Lower lobe of right lung (tissue), 2 donors: ENCODE data around the gene UGGT2. TPM values are rescaled to one million over a fixed set of nuclear protein-coding genes. Genes with fewer than 3 reads are reported as not detected.
"Not testable (repeated sequence)": the region's sequence is repeated elsewhere in the genome, so short reads cannot be mapped to it uniquely, and the experiment has no call there.

Experiments
- ATAC-seq, 2 donors: fragments of 200-7000 bp; cut with Tn5 transposase; one replicate each; pipeline ENCODE4 v1.9.1; 2020 to 2022; ENCODE audit warnings: mild to moderate bottlenecking in 2 of 2, moderate library complexity in 2 of 2
- DNase-seq: peaks from one replicate; pipeline ENCODE4 v3.0.0-alpha.2; 2020
- H3K27ac ChIP-seq: fragments of 200-600 bp; one replicate; pipeline ENCODE4 v1.8.0; 2022
- H3K27me3 ChIP-seq: fragments of 200-600 bp; one replicate; pipeline ENCODE4 v1.8.0; 2022; ENCODE audit warnings: low read depth
- H3K36me3 ChIP-seq: fragments of 200-600 bp; one replicate; pipeline ENCODE4 v1.8.0; 2022; ENCODE audit warnings: mild to moderate bottlenecking
- H3K4me1 ChIP-seq: fragments of 200-600 bp; one replicate; pipeline ENCODE4 v1.8.0; 2022
- H3K4me3 ChIP-seq: fragments of 200-600 bp; one replicate; pipeline ENCODE4 v1.8.0; 2022; ENCODE audit warnings: mild to moderate bottlenecking
- H3K9me3 ChIP-seq: fragments of 200-600 bp; one replicate; pipeline ENCODE4 v1.8.0; 2022
- intact Hi-C: fragments of 100-400 bp; cut with DNase I; formaldehyde crosslinking; loops from one replicate; pipeline ENCODE4 v1.11.0; 2022
- total RNA-seq: library from RNA; stranded (reverse); fragmentation: NEBNext Ultra II Directional; extraction: Animal tissue kit (Norgen Biotek cat#: 25700); gene quantifications from one replicate; pipeline ENCODE4 v1.2.1, GENCODE V29; 2021
- TF ChIP-seq, protein P1 (sequence below): fragments of 200-600 bp; IDR thresholded peaks from one replicate; pipeline ENCODE4 v1.8.0; 2022; ENCODE audit warnings: antibody characterized with exemption, mild to moderate bottlenecking
- donor health status: DM: no; HTN: yes; CAD: no; lungs with severe emphysema.

Gene UGGT2
- total RNA-seq, 1 donor from 2014 or later = 18.0 TPM

DNA sequence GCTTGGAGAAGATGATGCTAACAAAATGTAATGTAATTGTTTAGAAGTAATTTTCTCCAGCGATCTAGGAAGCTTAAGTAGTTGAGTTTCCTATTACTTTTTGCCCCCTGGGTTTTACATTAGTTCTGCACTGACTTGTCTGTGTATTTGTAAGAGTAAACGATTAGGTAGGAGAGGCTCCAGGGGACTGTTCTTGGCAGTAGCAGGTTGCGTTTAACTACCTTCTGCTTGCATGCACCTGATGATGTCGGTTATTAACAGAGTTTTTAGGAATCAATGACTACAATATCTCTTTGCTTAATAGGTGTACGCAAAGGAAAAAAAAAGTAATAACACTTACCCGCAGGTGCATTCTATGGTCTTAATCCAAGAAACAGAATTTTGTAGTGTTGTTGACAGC lies 18.3 kb upstream of the UGGT2 start:
- no peaks in the 10 kb centered on the region for H3K9me3 ChIP-seq
- ATAC-seq = no peak
- H3K27ac ChIP-seq = no peak overlapping the region
- H3K27me3 ChIP-seq = no peaks in the 10 kb centered on the region
- TF ChIP-seq, protein P1, sequence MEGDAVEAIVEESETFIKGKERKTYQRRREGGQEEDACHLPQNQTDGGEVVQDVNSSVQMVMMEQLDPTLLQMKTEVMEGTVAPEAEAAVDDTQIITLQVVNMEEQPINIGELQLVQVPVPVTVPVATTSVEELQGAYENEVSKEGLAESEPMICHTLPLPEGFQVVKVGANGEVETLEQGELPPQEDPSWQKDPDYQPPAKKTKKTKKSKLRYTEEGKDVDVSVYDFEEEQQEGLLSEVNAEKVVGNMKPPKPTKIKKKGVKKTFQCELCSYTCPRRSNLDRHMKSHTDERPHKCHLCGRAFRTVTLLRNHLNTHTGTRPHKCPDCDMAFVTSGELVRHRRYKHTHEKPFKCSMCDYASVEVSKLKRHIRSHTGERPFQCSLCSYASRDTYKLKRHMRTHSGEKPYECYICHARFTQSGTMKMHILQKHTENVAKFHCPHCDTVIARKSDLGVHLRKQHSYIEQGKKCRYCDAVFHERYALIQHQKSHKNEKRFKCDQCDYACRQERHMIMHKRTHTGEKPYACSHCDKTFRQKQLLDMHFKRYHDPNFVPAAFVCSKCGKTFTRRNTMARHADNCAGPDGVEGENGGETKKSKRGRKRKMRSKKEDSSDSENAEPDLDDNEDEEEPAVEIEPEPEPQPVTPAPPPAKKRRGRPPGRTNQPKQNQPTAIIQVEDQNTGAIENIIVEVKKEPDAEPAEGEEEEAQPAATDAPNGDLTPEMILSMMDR = no peak
- H3K4me1 ChIP-seq = no peaks in the 10 kb centered on the region
- intact Hi-C loops = no loop called here
- H3K4me3 ChIP-seq = no peak overlapping the region
- H3K36me3 ChIP-seq = no peaks in the 10 kb centered on the region
- DNase-seq = no peak

DNA sequence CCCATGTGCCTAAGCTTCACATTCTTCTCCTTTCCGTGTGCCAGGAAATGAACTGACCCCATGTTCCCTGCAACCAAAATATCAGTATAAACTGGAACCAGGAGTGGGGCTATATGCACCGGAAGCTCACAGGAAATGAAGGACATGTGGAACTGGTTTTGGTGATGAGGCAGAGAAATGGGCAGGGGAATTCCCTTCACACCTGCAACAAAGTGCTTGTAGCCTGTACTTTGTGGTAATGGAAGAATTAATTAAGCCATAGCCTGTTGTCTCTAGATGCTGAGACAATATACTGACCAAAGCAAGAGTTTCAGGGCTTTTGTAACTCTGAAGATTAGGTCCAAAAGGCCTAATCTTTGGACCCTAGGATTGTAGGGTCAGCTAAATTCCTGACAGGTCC lies 15.5 kb upstream of the UGGT2 start:
- intact Hi-C loops = no loop called here
- no peak overlapping the region for H3K4me3 ChIP-seq
- ATAC-seq (no peak), DNase-seq (no peak)
- TF ChIP-seq, protein P1 = no peak
- H3K4me1 ChIP-seq = no peaks in the 10 kb centered on the region
- no peaks in the 10 kb centered on the region for H3K36me3 ChIP-seq
- peaks cover under 1% of the 10 kb centered on the region for H3K27me3 ChIP-seq
- H3K27ac ChIP-seq = no peak overlapping the region
- H3K9me3 ChIP-seq = no peaks in the 10 kb centered on the region

DNA sequence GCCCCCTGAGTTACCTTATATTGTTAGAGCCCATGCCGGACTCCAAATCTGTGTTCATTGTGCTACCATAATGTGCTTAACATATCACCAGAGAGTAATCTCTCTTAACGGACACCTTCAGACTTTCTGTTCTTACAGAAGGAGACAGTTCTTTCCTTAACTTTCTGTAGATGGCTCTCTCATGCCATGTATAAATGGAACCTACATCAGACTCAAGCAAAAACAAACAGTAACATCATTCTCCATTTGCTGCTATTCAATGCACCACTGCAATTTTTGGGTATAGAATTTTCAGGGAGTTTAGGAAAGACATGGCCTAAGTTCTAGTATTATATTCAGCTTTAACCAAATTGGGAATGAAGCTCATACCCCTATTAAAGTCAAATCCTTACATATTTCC lies 12.6 kb upstream of the UGGT2 start:
- intact Hi-C loops = no loop called here
- Histone ChIP-seq H3K36me3 (no peaks in the 10 kb centered on the region), H3K27ac (no peak overlapping the region), H3K9me3 (no peaks in the 10 kb centered on the region), H3K4me3 (no peak overlapping the region), H3K4me1 (no peaks in the 10 kb centered on the region), H3K27me3 (peaks cover 9% of the 10 kb centered on the region)
- TF ChIP-seq, protein P1 = no peak
- ATAC-seq = no peak
- DNase-seq = no peak

DNA sequence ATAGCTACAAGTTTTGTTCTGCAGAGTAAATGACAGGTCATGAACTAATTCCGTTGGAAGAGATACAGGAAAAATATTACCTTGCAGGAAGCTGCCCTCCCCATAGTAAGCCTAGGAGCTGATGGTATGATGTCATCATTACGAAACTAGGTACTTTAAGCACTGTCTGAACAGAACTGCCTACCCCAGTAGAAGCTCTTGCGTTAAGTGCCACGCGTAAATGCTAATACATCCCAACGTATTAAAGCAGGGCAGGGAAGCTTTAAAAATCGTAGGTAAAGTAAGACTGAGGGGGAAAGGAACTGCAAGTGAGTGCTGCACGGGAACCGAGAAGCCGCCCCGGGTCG lies 572 bp downstream of the UGGT2 start:
- peak overlapping the region; percentile 81 for H3K4me3 ChIP-seq
- H3K36me3 ChIP-seq = no peaks in the 10 kb centered on the region
- H3K27ac ChIP-seq = peak overlapping the region; percentile 88
- H3K27me3 ChIP-seq = no peaks in the 10 kb centered on the region
- ATAC-seq (peak; percentile 72 to 81), DNase-seq (no peak)
- intact Hi-C loops = no loop called here
- peaks cover 4% of the 10 kb centered on the region for H3K4me1 ChIP-seq
- TF ChIP-seq, protein P1 = no peak
- no peaks in the 10 kb centered on the region for H3K9me3 ChIP-seq

DNA sequence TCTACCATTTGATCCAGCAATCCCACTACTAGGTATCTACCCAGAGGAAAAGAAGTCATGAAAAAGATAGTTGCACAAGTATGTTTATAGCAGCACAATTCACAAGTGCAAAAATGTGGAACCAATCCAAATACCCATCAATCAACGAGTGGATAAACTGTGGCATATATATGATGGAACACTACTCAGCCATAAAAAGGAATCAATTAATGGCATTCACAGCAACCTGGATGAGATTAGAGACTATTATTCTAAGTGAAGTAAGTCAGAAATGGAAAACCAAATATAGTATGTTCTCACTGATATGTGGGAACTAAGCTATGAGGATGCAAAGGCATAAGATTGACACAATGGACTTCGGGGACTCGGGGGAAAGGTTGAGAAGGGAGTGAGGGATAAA lies 1.3 kb downstream of the UGGT2 start:
- intact Hi-C loops, ATAC-seq, H3K36me3 ChIP-seq, DNase-seq, H3K27me3 ChIP-seq, H3K4me1 ChIP-seq, H3K4me3 ChIP-seq, H3K9me3 ChIP-seq, H3K27ac ChIP-seq: not testable (repeated sequence)

DNA sequence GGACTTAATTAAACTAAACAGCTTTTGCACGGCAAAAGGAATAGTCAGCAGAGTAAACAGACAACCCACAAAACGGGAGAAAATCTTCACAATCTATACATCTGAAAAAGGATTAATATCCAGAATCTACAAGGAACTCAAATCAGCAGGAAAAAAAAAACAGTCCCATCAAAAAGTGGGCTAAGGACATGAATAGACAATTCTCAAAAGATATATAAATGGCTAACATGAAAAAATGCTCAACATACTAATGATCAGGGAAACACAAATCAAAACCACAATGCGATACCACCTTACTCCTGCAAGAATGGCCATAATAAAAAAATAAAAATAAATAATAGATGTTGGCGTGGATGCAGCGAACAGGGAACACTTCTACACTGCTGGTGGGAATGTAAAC lies 1.7 kb downstream of the UGGT2 start:
- intact Hi-C loops, H3K36me3 ChIP-seq, DNase-seq, ATAC-seq, H3K4me3 ChIP-seq, H3K9me3 ChIP-seq, H3K27ac ChIP-seq, H3K4me1 ChIP-seq, H3K27me3 ChIP-seq: not testable (repeated sequence)

DNA sequence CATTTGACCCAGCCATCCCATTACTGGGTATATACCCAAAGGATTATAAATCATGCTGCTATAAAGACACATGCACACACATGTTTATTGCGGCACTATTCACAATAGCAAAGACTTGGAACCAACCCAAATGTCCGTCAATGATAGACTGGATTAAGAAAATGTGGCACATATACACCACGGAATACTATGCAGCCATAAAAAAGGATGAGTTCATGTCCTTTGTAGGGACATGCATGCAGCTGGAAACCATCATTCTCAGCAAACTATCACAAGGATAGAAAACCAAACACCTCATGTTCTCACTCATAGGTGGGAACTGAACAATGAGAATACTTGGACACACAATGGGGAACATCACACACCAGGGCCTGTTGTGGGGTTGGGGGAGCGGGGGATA lies 2.2 kb downstream of the UGGT2 start:
- H3K27me3 ChIP-seq, H3K36me3 ChIP-seq, DNase-seq, H3K27ac ChIP-seq, H3K4me3 ChIP-seq, H3K4me1 ChIP-seq, intact Hi-C loops, ATAC-seq, H3K9me3 ChIP-seq: not testable (repeated sequence)

DNA sequence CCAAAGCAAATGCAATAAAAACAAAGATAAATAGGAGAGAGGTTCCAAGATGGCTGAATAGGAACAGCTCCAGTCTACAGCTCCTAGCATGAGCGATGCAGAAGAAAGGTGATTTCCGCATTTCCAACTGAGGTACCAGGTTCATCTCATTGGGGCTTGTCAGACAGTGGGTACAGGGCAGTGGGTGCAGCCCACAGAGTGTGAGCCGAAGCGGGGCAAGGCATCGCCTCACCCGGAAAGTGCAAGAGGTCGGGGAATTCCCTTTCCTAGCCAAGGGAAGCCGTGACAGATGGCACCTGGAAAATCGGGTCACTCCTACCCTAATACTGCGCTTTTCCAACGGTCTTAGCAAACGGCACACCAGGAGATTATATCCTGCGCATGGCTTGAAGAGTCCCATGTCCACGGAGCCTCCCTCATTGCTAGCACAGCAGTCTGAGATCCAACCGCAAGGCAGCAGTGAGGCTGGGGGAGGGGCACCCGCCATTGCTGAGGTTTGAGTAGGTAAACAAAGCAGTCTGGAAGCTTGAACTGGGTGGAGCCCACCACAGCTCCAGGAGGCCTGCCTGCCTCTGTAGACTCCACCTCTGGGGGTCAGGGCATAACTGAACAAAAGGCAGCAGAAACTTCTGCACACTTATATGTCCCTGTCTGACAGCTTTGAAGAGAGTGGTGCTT lies 6.6 kb downstream of the UGGT2 start:
- H3K9me3 ChIP-seq, H3K27me3 ChIP-seq, H3K4me1 ChIP-seq, H3K36me3 ChIP-seq, H3K27ac ChIP-seq, ATAC-seq, intact Hi-C loops, H3K4me3 ChIP-seq: not testable (repeated sequence)
- peak; percentile 34 for DNase-seq
